Vagina (tissue), 2 donors: ENCODE data around the gene PCBP3.

Source experiments
- CTCF ChIP-seq, 3 experiments: fragments of 450-650 bp in 2 of 3; fragments of 200-600 bp in 1 of 3; sonication (generic) in 1 of 3; IDR thresholded peaks; one replicate each; pipeline ENCODE4 v1.5.1; 2017 to 2019; ENCODE audit warnings: antibody characterized with exemption in 3 of 3, mild to moderate bottlenecking in 2 of 3, moderate library complexity in 2 of 3
- POLR2AphosphoS5 ChIP-seq, 2 donors: sonication (generic); formaldehyde crosslinking; IDR thresholded peaks; one replicate each; pipeline ENCODE4 v1.9.0; 2017; ENCODE audit warnings: antibody characterized with exemption in 2 of 2, mild to moderate bottlenecking in 2 of 2, low read depth in 1 of 2; ENCODE audit not compliant: insufficient read depth in 1 of 2

GRCh38 chr21:45858180-45858579 lies 214.7 kb downstream of the PCBP3 start:
- TF ChIP-seq CTCF (IDR thresholded peaks at IDR 0.05) = no peak
- no peak for TF ChIP-seq POLR2AphosphoS5 (IDR thresholded peaks at IDR 0.05; ENCODE audit: insufficient read depth in 1 of 2, low read depth in 1 of 2)
